Right lobe of liver (tissue), 6 donors: ENCODE results near the gene STAB1. TPM values are rescaled to one million over a fixed set of nuclear protein-coding genes. Genes with fewer than 3 reads are reported as not detected.

Experiments
- ATAC-seq, 4 donors: fragments of 200-7000 bp; cut with Tn5 transposase; one replicate each; pipeline ENCODE4 v1.9.1; 2020; ENCODE audit warnings: mild to moderate bottlenecking in 4 of 4, moderate library complexity in 4 of 4
- DNase-seq, 3 donors: peaks; one replicate each; pipeline ENCODE4 v3.0.0-alpha.2; 2020
- H3K27ac ChIP-seq, 3 donors: fragments of 200-600 bp; one replicate each; pipeline ENCODE4 v1.8.0; 2022
- H3K27me3 ChIP-seq, 2 donors: fragments of 200-600 bp; one replicate each; pipeline ENCODE4 v1.8.0; 2022
- H3K36me3 ChIP-seq, 4 donors: fragments of 200-600 bp; sonication (generic) in 1 of 4; one replicate each; pipeline versions ENCODE4 v1.5.1 to v1.8.0; 2017 to 2022; ENCODE audit warnings: control low read depth in 1 of 4
- H3K4me1 ChIP-seq, 4 donors: fragments of 200-600 bp; sonication (generic) in 1 of 4; one replicate each; pipeline versions ENCODE4 v1.5.1 to v1.8.0; 2017 to 2022; ENCODE audit warnings: control low read depth in 1 of 4
- H3K4me3 ChIP-seq, 3 donors: fragments of 200-600 bp; one replicate each; pipeline ENCODE4 v1.8.0; 2022
- H3K9me3 ChIP-seq, 4 donors: fragments of 200-600 bp; sonication (generic) in 1 of 4; one replicate each; pipeline versions ENCODE4 v1.5.1 to v1.8.0; 2017 to 2022; ENCODE audit warnings: control low read depth in 1 of 4
- POLR2A ChIP-seq: fragments of 450-650 bp; IDR thresholded peaks from one replicate; pipeline ENCODE4 v1.6.1; 2017; ENCODE audit warnings: antibody characterized with exemption, mild to moderate bottlenecking
- WGBS: methylation state at CpG from one replicate; pipeline ENCODE4 v1.1.6; 2018; ENCODE audit warnings: low coverage, low lambda C conversion rate; ENCODE audit not compliant: insufficient coverage; ENCODE audit errors: missing lambda C conversion rate; 5-methylcytosine and 5-hydroxymethylcytosine counted together
- intact Hi-C, 2 donors: fragments of 100-400 bp; cut with DNase I; formaldehyde crosslinking; loops; one replicate each; pipeline versions ENCODE4 v1.11.2 to v1.14.1; 2022
- total RNA-seq, 6 experiments: library from RNA; depleted of rRNA in 2 of 6; stranded (reverse); fragments of >200 nt in 2 of 6; fragmentation: NEBNext Ultra II Directional in 3 of 6; extraction: Animal tissue kit (Norgen Biotek cat#: 25700) in 3 of 6; gene quantifications; one replicate each; pipeline versions ENCODE4 v1.1.0 to v1.2.4, GENCODE V29; 2016 to 2023
- TF ChIP-seq, protein P1 (sequence below), 4 donors: fragments of 200-600 bp in 3 of 4; fragments of 450-650 bp in 1 of 4; IDR thresholded peaks; one replicate each; pipeline versions ENCODE4 v1.5.1 to v1.8.0; 2016 to 2022; ENCODE audit warnings: antibody characterized with exemption in 4 of 4, mild to moderate bottlenecking in 2 of 4
- donor health status: DM: no; HTN: yes; CAD: no.
- donor health status: DM: no; HTN: no; CAD: no.
- donor health status: DM: no; HTN: no; CAD: no.
- donor health status: DM: no; HTN: yes; CAD: no.
- donor health status: DM: no; HTN: yes; CAD: no.

The STAB1 gene
- total RNA-seq, 6 experiments from 2014 or later, result 60.7 to 268 (median 92.5) TPM

DNA sequence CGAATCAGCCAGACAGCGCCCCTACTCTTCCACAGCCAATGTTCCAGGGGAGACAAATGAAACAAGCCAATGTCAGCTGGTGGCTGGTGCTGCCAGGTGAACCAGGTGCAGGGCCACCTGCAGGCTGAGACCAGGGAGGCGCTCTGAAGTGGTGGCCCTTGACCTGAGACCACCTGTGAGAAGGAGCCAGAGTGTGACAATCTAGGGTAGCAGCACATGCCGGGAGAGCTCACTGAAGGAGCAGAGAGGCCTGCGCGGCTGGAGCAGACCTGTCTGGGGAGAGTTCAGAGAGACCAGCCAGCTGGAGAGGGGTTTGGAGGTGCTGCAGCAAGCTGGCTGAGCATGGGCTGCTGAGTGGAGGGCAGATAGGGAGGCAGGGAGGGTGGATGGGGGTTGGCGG, 693 bp upstream of the STAB1 start:
- no peak for ATAC-seq
- no peaks in the 10 kb centered on the region for H3K9me3 ChIP-seq
- no peak overlapping the region for H3K27ac ChIP-seq
- 100% methylated on average over 2 of the region's 7 CpGs for WGBS
- intact Hi-C loops, result no loop called here
- no peak for DNase-seq
- no peaks in the 10 kb centered on the region for H3K4me1 ChIP-seq
- TF ChIP-seq, protein P1, sequence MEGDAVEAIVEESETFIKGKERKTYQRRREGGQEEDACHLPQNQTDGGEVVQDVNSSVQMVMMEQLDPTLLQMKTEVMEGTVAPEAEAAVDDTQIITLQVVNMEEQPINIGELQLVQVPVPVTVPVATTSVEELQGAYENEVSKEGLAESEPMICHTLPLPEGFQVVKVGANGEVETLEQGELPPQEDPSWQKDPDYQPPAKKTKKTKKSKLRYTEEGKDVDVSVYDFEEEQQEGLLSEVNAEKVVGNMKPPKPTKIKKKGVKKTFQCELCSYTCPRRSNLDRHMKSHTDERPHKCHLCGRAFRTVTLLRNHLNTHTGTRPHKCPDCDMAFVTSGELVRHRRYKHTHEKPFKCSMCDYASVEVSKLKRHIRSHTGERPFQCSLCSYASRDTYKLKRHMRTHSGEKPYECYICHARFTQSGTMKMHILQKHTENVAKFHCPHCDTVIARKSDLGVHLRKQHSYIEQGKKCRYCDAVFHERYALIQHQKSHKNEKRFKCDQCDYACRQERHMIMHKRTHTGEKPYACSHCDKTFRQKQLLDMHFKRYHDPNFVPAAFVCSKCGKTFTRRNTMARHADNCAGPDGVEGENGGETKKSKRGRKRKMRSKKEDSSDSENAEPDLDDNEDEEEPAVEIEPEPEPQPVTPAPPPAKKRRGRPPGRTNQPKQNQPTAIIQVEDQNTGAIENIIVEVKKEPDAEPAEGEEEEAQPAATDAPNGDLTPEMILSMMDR (IDR thresholded peaks at IDR 0.05), result no peak
- TF ChIP-seq POLR2A, result no peak
- no peak overlapping the region for H3K4me3 ChIP-seq
- no peaks in the 10 kb centered on the region for H3K27me3 ChIP-seq
- H3K36me3 ChIP-seq, result peaks cover 0 to 30% (median 7%) of the 10 kb centered on the region in 4 donors

DNA sequence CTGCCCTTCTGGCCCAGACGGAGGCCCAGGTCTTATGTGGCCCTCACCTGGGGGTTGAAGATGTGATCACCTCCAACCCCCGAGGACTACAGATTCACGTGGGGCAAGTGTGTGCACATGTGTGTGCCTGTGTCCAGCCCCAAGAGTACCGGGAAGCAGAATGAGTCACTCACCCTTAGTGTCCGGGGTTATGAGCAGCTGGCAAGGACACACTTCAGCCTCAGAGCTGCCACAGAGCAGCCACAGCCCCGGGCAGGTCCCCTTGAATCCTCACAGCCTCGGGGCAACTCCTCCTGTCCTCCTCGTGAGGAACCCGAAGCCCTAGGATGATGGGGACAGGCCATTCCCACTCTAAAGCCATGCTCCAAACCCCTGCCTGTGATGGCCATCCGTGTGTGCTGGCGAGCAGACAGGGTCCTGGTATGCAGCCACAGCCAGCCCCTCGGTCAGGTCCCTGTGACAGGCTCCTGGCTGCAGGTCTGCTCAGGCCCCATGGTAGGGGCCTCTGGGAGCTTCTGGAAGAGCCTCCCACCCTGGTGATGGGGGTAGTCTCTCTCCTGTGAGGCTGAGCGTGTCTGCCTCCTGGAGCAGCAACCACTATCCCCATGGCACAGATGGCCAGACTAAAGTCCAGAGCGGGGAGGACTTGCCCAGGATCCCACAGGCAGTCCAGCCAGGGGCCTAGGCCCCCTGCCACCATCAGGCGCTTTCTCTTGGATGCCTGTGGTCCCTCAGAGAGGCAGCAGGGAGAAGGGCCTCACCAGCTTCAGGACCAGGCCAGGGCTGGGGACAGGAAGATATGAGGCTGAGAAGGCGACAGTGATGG, 852 bp downstream of the STAB1 start:
- no CpG with 5 or more reads among the region's 16 CpGs for WGBS
- no peak for DNase-seq
- H3K27ac ChIP-seq, result peak overlapping the region; percentile 14 to 76 (median 40)
- no peaks in the 10 kb centered on the region for H3K9me3 ChIP-seq
- TF ChIP-seq POLR2A, result no peak
- TF ChIP-seq, protein P1 (IDR thresholded peaks at IDR 0.05), result no peak
- intact Hi-C loops, result no loop called here
- H3K4me3 ChIP-seq, result peak overlapping the region; percentile 38 to 41 (median 40)
- ATAC-seq, result peak in 2 of 4 donors; percentile 19 to 57
- H3K36me3 ChIP-seq, result peaks cover 0 to 16% (median 3%) of the 10 kb centered on the region in 4 donors
- no peaks in the 10 kb centered on the region for H3K27me3 ChIP-seq
- no peaks in the 10 kb centered on the region for H3K4me1 ChIP-seq

DNA sequence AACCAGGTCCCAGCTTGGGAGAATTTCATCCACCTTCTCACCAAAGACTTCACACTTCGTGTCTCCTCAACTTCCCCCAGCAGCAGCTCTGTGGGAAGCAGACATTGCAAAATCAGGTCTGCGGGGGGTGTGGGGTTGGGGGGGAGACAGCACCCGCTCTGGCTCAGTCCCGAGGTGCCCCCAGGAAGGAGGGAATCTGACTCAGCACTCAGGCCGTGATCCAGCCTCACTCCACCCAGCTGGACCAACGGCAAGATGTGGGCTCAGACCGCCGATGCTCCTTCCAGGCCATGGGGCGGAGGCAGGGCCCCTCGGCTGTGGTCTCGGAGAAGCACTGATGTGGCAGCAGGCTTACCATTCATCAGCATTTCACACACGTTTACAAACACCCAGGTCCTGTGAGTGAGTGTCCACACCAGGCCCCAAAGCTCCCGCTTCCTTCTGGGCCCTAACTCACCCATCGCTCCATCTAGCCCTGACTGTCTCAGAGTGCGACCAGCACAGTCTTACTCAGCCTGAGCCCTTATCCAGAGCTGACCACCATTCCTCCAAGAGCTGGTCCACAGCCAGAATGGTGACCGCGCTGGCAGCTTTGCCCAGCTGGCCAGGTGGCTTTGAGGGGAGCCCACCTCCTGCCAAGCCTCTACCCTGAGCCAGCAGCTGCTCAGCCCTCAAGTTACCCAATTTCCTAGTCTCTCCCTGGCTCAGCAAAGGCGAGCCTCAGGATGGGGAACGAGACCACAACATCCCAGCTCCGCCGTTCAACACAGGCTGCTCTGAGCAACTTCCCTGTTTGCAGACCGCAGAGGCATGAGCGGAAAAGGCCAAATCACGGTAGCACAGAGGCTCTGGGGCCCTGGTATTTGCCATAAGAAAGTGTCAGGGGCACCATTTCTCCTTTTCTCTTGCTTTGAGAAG, 3.3 kb downstream of the STAB1 start:
- Histone ChIP-seq H3K4me3 (no peak overlapping the region), H3K27me3 (no peaks in the 10 kb centered on the region), H3K36me3 (no peaks in the 10 kb centered on the region), H3K27ac (no peak overlapping the region), H3K9me3 (no peaks in the 10 kb centered on the region), H3K4me1 (no peaks in the 10 kb centered on the region)
- peak in 1 of 3 donors; percentile 50 for DNase-seq
- peak; percentile 5 to 45 (median 25) for ATAC-seq
- TF ChIP-seq POLR2A, result no peak
- TF ChIP-seq, protein P1 (IDR thresholded peaks at IDR 0.05), result no peak
- intact Hi-C loops, result no loop called here
- 55% methylated on average over 13 of the region's 24 CpGs for WGBS

DNA sequence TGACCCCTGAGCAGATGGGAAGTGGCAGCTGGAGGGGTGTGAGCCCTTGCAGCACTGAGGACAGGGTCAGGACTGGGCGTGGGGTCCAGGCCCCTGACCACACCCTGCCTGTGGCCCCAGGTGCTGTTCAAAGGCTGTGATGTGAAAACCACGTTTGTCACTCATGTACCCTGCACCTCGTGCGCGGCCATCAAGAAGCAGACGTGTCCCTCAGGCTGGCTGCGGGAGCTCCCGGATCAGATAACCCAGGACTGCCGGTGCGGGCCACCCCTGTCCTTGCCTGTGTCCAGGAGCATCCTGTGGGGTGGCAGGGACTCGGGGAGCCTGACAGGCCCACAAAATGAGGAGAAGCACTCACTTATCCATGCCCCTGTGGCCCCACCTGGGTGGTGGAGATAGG, 5.9 kb downstream of the STAB1 start:
- no peak overlapping the region for H3K27ac ChIP-seq
- DNase-seq, result no peak
- no peaks in the 10 kb centered on the region for H3K36me3 ChIP-seq
- no peaks in the 10 kb centered on the region for H3K9me3 ChIP-seq
- TF ChIP-seq, protein P1 (IDR thresholded peaks at IDR 0.05), result no peak
- no peak for TF ChIP-seq POLR2A
- intact Hi-C loops, result no loop called here
- WGBS, result no CpG with 5 or more reads among the region's 11 CpGs
- no peak for ATAC-seq
- H3K4me1 ChIP-seq, result no peaks in the 10 kb centered on the region
- no peak overlapping the region for H3K4me3 ChIP-seq
- no peaks in the 10 kb centered on the region for H3K27me3 ChIP-seq
